Activated CD8-positive, alpha-beta memory T cell treated with anti-CD3 and anti-CD28 coated beads, Interleukin-2, amount 50 U/mL, for 4 hours (primary cell): ENCODE results near the gene RDH12.

Experiments
- DNase-seq: peaks from one replicate; pipeline ENCODE4 v3.0.0-alpha.2; 2020

The RDH12 gene

DNA sequence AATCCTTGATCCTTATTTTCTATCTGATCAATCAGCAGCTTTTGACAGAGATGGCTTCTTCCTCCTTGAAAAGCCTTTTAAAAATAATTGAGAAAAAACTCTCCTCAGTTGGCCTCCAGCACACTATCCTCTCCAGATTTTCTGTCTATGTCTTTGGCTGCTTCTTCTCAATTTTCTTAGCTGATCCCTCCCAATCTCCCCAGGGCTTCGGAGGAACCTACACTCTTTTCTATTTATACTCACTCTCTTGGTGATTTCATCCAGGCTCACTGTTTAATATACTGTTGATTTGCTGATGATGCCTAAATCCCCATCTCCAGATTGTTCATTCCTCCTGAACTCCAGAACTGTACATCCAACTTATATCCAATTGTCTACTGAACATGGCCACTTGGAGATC, 54.8 kb downstream of the RDH12 start:
- no peak for DNase-seq

DNA sequence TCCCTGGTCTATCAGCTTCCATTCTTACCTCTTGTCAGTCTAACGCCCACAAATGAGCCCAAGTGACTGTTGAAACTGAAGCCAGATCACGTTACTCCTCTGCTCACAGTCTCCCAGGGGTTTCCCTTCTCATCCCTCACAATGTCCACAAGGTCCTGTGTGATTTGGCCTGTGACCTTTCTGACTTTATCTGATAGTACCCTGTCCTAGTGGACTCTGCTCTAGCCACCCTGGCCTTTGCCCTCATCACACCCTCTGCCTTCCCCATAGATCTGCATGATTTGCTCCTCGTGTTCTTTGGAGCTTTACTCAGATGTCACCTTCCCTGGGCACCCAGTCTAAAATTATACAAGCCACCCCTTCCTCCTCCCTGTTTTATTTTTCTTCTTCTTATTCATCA, 55.5 kb downstream of the RDH12 start:
- DNase-seq, result no peak

DNA sequence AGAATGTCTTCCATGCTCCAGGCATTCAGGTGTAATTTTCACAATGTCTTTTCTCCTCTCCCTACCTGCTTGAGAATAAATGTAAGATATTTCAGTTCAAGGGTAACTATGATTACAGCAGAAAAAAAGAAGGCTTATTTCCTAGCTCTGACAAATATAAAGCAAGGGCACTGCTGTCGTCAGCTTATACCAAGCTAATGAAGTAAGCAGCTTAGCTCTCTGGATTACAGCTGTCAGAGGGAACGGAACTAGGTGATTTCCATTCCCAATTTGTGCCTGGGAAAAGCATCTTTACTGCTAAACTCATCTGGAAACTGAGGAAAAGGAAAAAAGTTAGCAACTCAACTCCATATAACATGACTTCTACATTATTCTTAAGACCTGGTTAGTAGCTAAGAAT, 58.2 kb downstream of the RDH12 start:
- no peak for DNase-seq

DNA sequence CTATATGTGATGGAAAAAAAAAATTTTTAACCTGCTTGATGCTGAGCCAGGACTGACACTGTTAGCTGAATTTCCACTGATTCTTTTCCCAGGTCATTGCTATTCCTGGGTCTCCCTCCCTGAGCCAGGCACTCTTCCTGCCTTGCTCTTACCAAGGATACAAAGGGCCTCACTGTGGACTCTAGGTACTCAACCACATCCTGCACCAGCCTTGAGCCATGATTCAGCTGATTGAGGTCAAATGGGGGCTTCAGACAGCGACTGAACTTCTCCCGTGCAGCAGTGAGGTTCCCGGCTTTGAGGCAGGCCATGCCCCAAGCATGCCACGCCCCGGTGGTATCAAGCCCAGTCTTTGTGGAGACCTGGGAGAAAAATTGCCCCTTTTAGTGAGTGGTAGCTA, 60.4 kb downstream of the RDH12 start:
- DNase-seq, result no peak

DNA sequence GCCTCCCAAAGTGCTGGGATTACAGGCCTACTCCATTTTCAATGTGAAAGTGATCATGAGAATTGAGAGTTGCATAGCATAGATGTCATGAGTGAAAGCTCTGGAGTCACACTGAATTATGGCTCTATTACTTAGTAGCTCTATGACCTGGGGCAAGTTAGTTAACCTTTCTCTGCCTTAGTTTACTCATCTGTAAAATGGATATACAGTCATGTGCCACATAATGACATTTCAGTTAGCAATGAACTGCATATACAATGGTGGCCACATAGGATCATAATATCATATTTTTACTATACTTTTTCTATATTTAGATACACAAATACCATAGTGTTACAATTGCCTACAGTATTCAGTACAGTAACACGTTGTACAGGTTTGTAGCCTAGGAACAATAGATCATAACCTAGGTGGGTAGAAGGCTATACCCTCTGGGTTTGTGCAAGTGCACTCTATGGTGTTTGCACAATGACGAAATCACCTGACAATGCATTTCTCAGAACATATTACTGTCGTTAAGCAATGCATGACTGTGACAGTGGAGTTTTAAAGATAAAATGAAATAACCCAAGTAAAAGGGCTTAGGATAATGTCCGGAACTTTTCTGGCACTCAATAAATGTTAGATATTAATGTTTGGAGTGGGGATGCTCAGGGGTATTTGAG, 61.6 kb downstream of the RDH12 start:
- no peak for DNase-seq

DNA sequence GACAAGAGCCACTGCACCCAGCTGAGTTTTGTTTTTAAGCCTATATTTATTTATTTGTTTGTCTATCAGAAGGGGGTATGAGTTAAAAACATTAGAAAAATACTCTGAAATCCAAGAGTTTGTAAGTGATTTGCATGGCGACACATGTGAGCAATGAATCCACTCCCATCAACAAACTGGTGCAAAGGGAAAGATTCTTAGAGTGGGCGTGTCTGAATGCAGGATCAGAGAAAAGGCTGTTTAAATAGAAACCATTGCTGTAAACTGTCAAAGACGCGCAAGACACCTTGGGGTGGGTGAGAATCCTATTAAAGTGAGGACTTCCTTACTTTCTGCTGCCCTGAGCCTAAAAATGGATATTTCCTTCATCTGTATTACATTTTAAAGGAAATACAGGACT, 62.8 kb downstream of the RDH12 start:
- no peak for DNase-seq

DNA sequence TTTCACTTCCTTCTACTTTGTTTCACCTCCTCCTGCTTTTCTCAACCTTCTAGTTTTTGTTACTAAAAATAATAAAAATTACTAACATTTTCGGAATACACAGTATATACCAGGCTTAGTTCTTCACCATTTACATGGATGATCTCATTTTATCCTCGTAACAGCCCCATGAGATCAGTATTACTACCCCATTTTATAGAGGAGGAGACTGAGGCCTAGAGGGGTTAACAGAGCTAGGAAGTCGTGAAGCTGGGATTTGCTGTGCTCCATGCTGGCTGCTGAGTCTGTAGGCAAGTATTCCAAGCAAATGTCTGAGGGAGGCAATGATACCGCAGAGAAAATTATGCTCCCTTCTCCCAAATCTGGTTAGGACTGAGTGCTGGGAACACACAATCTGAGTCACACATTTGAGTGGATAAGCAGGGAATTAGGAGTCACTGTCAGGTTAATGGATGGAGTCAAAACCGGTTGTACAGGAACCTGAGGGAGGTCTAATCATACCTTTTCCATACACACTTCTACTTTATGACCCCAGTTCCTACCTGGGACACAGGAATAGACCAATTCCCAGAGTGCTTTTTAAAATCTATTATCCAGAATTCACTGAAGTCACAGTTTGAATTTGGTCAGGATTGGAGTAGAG, 63.6 kb downstream of the RDH12 start:
- DNase-seq, result no peak

DNA sequence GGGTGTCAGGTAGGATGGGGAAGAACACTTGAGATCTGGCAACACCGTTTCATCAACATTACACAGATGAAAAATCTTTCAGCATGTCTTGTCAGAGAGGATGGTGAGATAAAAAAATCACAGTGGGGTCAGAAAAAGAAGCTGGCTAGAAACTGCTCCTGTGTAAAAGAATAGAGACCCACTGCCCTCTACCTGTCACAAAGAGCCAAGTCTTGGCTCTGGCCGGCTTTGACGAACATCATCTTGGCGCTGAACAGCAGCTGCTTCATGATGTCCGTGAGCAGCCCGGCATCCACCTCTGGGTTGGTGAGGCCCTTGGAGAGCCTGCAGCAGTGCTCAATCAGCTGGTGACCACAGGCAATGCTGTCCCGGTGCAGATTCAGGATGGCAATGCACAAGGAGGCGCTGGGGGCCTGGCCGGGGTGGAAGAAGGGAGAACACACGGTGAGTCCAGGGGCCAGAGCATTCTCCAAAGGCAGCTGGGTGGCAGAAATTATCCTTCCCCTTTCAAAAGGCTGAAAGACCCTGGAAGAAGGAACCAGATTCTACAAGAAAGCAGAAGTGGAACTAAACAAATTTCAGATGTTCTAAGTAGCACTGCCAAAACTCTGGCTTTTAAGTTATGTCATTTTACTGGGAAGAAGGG, 64.5 kb downstream of the RDH12 start:
- no peak for DNase-seq

DNA sequence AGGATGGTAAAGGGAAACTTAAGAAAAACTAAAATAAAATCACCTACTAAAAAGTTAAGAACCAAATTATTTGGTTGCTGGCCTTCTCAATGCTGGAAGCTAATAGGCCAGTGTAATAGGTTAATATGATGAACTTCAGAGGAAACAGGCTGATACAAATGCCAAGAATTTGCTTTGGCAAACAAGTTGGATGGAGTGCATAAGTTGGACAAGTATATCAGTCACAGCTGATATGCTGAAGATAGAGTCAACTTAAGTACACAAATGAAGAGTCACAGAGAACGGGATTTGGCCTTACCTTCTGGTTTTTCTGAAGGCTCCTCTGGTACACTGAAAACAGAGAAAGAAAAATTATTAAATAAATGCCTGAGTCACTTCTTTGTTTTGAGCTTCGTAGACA, 66.5 kb downstream of the RDH12 start:
- no peak for DNase-seq

DNA sequence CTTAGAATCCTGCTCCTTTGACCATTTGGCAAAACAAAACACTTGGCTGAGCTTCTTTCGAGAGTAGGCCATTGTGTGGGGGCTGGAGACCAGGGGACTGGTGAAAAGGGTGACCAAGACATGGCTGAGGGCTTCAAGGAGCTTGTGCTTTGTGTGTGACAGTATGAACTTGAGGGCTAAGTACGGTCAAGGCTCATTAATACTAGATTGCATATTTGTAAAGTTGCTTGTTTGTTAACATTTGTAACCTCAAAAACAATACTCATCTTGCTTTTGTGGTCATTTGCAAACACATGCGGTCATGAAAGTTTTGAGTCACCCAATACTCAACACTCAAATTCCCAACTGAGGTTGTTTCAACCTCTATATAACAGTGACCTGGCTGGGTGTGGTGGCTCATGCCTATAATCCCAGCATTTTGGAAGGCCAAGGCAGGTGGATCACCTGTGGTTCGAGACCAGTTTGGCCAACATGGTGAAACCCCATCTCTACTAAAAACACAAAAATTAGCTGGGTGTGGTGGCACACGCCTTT, 72.2 kb downstream of the RDH12 start:
- DNase-seq, result no peak

DNA sequence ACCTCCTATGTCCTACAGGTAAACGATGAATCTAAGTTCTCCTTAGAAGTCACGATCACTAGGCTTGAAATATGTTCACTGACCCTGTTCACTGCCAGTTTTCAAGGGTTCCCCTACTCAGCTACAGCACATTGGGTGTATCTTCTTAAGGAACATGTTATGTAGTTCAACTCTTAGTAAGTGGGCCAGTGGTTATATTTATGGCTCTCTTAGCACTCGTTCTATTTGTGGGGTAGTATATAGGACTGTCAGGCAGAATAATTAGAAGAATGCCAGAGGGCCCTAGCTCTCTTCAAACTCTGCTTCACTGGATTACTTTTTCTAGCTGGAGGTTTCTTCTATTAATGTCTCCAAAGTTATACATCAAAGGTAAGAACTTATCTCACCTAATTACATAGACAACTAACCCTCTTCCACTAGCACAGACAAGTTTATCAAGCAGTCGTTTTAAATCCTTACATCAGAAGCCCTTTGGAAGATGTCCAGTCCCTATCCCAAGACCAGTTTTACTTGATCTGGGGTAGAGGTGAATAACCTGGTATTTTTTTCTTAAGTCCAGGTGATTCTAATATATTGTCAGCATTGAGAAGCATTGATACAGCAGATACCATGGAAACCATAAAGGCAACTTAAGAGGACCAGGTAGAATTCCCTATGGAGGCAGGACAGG, 75.1 kb downstream of the RDH12 start:
- DNase-seq, result no peak

DNA sequence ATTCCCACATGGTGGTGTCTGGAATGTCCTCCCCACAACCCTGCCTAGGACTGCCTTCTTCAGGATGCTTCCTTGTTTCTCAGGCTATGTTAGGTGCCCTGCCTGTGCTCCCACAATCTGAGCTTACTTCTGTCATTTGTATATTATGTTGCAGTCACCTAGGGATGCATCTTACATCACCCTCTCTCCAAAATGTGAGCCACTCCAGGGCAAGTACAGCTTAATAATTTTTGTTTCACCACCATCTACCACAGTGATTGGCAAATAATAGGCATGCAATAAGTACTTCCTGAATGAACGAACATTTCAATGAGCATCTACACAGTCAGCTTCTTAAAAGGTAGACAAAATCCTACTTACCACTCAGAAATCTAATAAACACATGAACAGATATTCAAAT, 77.1 kb downstream of the RDH12 start:
- no peak for DNase-seq

DNA sequence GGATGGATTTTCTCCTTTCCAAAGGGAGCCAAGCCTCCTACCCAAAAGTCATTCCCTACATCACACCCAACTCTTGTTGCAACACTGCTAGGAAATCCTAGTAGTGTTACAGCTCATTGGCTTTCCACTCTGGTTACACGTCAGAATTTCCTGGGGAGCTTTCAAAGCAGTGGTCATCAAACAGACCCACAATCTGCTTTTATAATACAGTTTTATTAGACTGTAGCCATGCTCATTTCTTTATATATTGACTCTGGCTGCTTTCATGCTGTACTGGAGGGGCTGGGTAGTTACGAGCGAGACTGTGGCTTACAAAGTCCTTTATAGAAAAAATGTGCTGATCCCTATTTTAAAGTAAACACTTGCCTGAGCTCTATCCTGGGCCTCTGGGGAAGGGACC, 80.4 kb downstream of the RDH12 start:
- no peak for DNase-seq
